ENCODE measurements around the gene ELMO1. TPM values are rescaled to one million over a fixed set of nuclear protein-coding genes. Genes with fewer than 3 reads are reported as not detected.

ELMO1 gene
- polyA plus RNA-seq, 1 donor (not counting 4 experiments of a cell fraction or from before 2014, with no cell fraction given), result not detected

DNA sequence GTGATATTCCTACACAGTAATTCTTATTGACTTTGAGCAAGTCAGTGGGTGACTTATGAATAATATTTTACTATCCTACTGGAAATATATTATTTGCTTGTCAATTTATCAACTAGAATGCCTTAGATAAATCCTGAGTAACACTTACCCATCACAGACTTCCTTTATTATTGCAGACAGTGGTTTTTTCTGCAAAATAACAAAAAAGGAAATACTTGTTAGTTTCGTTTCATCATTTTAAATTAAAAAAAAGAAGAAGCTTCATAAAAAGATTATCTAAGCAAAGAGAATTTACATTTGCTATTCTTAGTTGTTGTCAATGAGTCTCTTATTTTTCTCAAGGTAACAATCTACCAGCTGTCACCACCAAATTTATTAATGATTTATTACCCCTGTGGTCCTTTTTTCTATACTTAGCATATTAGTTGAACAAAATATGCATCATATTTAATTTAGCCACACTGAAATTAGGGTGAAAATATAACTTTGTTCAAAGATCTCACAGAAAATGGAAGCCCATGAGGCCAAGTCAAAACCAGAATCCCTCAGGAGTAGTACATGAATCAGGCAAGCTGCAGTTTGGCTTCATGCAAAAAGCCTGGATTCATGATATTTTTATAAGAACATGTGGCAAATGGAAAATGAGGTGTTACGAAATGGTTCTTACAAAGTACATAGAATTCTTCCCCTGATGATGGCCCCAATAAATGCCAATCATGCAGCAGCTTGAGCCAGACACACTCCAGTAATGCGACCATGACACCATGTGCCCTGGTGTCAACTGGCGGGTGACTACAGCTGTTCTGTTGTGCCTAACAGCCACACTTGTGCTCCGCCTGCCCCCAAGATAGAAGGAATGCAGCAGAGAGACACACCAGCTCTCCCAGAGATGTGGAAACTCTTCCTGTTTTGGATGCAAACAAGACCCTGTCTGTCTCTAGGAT, 132.6 kb downstream of the ELMO1 start:
- Histone ChIP-seq H2AFZ (ENCODE audit: control insufficient read depth, low read length) (no peak overlapping the region), H3K9ac (ENCODE audit: control insufficient read depth, extremely low read depth, insufficient read depth, low read length) (no peak overlapping the region), H3K36me3 (ENCODE audit: control insufficient read depth in 2 of 2, extremely low read depth in 1 of 2, insufficient read depth in 2 of 2, low read length in 2 of 2) (no peaks in the 10 kb centered on the region), H3K27me3 (ENCODE audit: control insufficient read depth, extremely low read depth, insufficient read depth, low read length) (no peaks in the 10 kb centered on the region), H3K4me3 (ENCODE audit: control insufficient read depth in 2 of 3, extremely low read depth in 1 of 3, insufficient read depth in 2 of 3, low read depth in 1 of 3, low read length in 3 of 3) (no peak overlapping the region), H4K20me1 (ENCODE audit: control insufficient read depth, extremely low read depth, insufficient read depth, low read length) (no peaks in the 10 kb centered on the region), H3K9me1 (ENCODE audit: control insufficient read depth, extremely low read depth, insufficient read depth, low read length) (no peaks in the 10 kb centered on the region), H3K27ac (ENCODE audit: control insufficient read depth, insufficient read depth, low read length) (no peak overlapping the region), H3K4me1 (ENCODE audit: control insufficient read depth, extremely low read depth, insufficient read depth, low read length) (no peaks in the 10 kb centered on the region), H3K4me2 (ENCODE audit: control insufficient read depth, extremely low read depth, insufficient read depth, low read depth, low read length) (no peak overlapping the region), H3K79me2 (ENCODE audit: control insufficient read depth, insufficient read depth, low read length) (no peaks in the 10 kb centered on the region), H3K9me3 (ENCODE audit: control insufficient read depth, low read depth, low read length) (no peaks in the 10 kb centered on the region)
- DNase-seq (ENCODE audit: low read depth, low spot score) (no peak), FAIRE-seq (no peak)
- no peak for TF ChIP-seq EZH2 (IDR thresholded peaks at IDR 0.05; ENCODE audit: low read length)
- TF ChIP-seq, protein P1, sequence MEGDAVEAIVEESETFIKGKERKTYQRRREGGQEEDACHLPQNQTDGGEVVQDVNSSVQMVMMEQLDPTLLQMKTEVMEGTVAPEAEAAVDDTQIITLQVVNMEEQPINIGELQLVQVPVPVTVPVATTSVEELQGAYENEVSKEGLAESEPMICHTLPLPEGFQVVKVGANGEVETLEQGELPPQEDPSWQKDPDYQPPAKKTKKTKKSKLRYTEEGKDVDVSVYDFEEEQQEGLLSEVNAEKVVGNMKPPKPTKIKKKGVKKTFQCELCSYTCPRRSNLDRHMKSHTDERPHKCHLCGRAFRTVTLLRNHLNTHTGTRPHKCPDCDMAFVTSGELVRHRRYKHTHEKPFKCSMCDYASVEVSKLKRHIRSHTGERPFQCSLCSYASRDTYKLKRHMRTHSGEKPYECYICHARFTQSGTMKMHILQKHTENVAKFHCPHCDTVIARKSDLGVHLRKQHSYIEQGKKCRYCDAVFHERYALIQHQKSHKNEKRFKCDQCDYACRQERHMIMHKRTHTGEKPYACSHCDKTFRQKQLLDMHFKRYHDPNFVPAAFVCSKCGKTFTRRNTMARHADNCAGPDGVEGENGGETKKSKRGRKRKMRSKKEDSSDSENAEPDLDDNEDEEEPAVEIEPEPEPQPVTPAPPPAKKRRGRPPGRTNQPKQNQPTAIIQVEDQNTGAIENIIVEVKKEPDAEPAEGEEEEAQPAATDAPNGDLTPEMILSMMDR (optimal IDR thresholded peaks at IDR 0.05 in 1 of 3, IDR thresholded peaks at IDR 0.05 in 1 of 3, conservative IDR thresholded peaks at IDR 0.05 in 1 of 3; ENCODE audit: extremely low read depth in 1 of 3, insufficient read depth in 2 of 3, low read length in 3 of 3), result no peak
- dilution Hi-C loops (cut with MboI; ENCODE audit: extremely low pct_ligation_motif_present, low sequenced_read_pairs), result no loop called here

DNA sequence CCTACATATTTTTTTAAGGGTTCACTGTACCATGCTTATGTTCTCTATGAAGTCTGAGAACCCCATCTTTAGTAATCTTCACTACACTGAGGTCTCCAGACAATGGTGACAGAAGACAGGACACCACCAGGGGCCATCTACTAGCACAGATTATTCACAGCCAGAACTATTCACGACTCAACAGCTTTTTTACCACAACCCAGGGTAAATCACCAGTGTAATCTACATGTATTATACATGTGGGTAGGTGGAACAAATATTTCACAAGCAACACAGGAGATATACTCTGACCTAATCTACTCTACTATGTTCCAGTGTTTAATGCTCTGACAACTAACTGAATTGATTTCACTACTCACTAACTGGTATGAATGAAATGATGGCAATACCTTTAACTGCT, 136.1 kb downstream of the ELMO1 start:
- Histone ChIP-seq H3K4me1 (ENCODE audit: control insufficient read depth, extremely low read depth, insufficient read depth, low read length) (no peaks in the 10 kb centered on the region), H3K9ac (ENCODE audit: control insufficient read depth, extremely low read depth, insufficient read depth, low read length) (no peak overlapping the region), H3K27me3 (ENCODE audit: control insufficient read depth, extremely low read depth, insufficient read depth, low read length) (no peaks in the 10 kb centered on the region), H4K20me1 (ENCODE audit: control insufficient read depth, extremely low read depth, insufficient read depth, low read length) (no peaks in the 10 kb centered on the region), H3K4me2 (ENCODE audit: control insufficient read depth, extremely low read depth, insufficient read depth, low read depth, low read length) (no peak overlapping the region), H2AFZ (ENCODE audit: control insufficient read depth, low read length) (no peak overlapping the region), H3K9me1 (ENCODE audit: control insufficient read depth, extremely low read depth, insufficient read depth, low read length) (no peaks in the 10 kb centered on the region), H3K79me2 (ENCODE audit: control insufficient read depth, insufficient read depth, low read length) (no peaks in the 10 kb centered on the region), H3K4me3 (ENCODE audit: control insufficient read depth in 2 of 3, extremely low read depth in 1 of 3, insufficient read depth in 2 of 3, low read depth in 1 of 3, low read length in 3 of 3) (no peak overlapping the region), H3K27ac (ENCODE audit: control insufficient read depth, insufficient read depth, low read length) (no peak overlapping the region), H3K9me3 (ENCODE audit: control insufficient read depth, low read depth, low read length) (no peaks in the 10 kb centered on the region), H3K36me3 (ENCODE audit: control insufficient read depth in 2 of 2, extremely low read depth in 1 of 2, insufficient read depth in 2 of 2, low read length in 2 of 2) (no peaks in the 10 kb centered on the region)
- dilution Hi-C loops (cut with MboI; ENCODE audit: extremely low pct_ligation_motif_present, low sequenced_read_pairs), result no loop called here
- DNase-seq (ENCODE audit: low read depth, low spot score) (no peak), FAIRE-seq (no peak)
- TF ChIP-seq, protein P1 (optimal IDR thresholded peaks at IDR 0.05 in 1 of 3, IDR thresholded peaks at IDR 0.05 in 1 of 3, conservative IDR thresholded peaks at IDR 0.05 in 1 of 3; ENCODE audit: extremely low read depth in 1 of 3, insufficient read depth in 2 of 3, low read length in 3 of 3), result no peak
- TF ChIP-seq EZH2 (IDR thresholded peaks at IDR 0.05; ENCODE audit: low read length), result no peak

Measured in keratinocyte (primary cell).